HG03064 (cell line): ENCODE results near the gene SARDH.

Source experiments
- ATAC-seq: cut with Tn5 transposase; IDR thresholded peaks from one replicate; pipeline ENCODE4 v1.9.1; 2021; ENCODE audit warnings: low read depth; ENCODE audit not compliant: unreplicated experiment

The SARDH gene, protein sequence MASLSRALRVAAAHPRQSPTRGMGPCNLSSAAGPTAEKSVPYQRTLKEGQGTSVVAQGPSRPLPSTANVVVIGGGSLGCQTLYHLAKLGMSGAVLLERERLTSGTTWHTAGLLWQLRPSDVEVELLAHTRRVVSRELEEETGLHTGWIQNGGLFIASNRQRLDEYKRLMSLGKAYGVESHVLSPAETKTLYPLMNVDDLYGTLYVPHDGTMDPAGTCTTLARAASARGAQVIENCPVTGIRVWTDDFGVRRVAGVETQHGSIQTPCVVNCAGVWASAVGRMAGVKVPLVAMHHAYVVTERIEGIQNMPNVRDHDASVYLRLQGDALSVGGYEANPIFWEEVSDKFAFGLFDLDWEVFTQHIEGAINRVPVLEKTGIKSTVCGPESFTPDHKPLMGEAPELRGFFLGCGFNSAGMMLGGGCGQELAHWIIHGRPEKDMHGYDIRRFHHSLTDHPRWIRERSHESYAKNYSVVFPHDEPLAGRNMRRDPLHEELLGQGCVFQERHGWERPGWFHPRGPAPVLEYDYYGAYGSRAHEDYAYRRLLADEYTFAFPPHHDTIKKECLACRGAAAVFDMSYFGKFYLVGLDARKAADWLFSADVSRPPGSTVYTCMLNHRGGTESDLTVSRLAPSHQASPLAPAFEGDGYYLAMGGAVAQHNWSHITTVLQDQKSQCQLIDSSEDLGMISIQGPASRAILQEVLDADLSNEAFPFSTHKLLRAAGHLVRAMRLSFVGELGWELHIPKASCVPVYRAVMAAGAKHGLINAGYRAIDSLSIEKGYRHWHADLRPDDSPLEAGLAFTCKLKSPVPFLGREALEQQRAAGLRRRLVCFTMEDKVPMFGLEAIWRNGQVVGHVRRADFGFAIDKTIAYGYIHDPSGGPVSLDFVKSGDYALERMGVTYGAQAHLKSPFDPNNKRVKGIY

DNA sequence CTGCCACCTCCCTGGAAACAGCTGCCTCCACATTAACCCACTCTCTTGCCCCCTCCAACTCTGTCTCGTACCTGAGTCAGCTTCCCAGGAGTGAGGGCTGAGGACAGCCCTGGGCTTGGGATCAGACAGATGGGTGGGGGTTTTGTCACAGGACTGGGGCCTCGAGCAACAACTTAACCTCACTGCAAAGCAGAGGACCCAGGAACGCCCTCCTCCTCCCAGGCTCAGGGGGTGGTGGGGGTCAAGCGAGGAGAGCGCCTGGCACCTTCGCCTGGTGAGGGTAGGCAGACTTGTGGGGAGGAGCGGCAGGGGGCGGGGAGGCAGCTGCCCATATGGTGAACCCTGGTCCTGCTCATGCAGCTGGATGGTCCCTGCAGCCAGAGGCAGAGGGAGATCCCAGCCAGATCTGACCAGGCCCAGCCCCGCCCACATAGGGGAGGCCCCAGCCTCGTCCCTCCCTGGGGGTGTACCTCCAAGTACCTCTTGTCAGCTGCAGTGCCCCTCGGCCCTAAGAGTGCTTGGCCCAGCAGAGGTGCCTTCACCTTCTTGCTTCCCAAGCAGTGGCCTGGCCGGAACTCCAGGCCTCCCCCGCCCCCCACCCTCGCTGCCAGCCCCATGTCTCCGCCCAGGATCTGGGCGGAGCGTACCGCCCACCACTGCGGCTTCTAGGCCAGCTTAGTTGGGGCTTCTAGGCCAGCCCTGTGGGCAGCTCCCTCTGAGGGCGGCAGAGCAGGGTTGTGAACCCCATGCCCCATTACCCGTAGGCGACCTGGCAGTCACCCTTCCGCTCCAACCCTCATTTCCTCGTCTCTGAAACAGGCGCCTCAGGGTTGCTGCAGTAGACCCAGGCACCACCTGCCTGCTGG is at the start of gene SARDH:
SARDH (minus strand) TSS at position 579 of the 866 bp plus-strand sequence. CDS start 4,179 bp downstream, outside the sequence.
- no peak for ATAC-seq

DNA sequence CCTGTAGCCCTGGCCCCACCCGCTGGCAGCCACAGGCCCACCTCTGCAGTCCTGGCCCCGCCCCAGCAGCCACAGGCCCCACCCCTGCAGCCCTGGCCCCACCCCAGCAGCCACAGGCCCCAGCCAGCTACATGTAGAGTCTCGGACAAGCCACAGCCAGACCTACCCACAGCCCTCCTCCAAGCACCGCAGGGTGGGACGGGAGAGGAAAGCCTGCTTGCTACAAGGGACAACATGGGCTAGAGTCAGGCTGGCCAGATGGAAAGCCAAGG is 49.5 kb upstream of the SARDH start:
- no peak for ATAC-seq

DNA sequence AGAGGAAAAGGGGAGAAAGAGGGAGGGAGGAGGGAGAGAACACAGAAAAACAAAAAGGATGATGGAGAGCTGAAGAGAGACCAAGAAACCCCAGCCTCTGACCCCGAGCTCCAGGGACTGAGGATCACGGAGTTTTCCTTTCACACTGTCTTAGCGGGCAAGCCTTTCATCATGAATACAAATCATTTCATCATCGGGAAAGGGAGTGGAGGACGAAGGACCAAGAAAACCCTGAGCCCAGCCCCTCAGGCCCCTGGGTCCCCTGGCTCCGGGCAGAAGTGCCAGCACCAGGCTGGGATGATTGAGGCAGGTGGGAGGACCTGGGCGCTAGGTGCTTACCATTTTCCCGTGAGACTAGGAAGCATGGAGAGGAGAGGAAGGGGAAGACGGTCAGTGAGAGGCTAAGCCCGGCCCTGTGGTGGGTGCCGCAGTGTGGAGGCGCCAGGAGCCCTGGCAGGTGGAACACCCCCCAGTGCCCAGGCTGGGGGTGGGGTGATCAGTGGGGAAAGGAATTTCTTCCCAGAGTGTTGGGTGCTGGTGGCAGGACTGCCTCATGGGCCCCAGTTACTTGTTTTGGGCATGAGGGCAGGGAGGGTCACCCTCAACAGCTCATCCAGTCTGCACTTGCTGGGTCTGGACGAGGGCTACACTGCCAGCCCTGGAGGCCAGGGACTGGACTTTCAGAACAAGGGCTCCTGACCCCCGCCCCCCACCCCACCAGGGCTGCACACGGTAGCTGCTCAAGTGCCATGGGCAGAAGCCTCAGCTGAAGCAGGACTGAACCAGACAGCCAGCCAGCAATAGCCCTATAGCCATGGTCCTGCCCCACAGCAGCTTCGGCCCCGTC is 49.0 kb upstream of the SARDH start:
- ATAC-seq, result no peak

DNA sequence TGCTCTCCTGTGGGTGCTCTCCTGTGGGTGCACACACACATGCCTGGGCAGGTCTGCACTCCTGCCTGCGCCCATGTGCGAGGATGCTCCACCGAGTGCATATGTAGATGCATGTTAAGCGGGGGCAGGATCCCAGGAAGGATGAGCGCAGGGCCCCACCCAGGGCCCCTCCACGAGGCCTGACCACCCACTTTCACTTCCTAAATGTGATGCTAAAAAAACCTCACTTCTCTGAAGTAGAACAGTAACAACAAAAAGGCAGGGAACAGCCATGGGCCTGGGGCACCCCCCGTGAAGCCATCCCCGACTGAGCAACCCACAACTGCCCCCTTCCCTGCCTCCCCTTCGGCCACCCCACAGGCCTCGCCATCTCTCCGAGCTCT is 48.2 kb upstream of the SARDH start:
- ATAC-seq, result no peak

DNA sequence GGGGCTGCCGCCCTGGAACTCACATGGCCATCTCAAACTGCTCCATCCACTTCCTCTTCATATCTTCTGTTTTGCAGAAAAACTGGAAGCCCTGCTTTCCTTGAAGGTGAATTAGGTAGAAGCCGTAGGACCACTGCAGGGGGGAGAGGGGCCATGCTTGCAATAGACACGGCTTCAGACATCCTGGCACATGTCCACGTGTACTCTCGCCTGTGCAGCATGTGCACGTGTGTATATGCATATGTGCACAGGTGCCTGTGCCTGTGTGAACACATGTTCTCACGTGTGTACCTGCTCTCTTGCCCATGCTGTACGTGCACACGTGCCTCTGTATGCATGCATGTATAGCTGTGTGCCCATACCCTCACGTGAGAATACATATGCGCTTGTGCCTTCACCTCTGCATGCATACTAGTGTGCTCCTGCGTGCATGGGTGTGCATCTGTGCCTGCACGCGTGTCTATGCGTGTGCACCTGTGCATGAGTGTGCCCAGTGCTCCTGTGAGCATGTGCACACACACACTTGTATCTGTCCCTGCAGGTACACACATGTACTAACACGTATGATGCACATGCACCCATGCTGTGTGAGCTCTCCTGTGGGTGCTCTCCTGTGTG is 47.7 kb upstream of the SARDH start:
- ATAC-seq, result no peak

DNA sequence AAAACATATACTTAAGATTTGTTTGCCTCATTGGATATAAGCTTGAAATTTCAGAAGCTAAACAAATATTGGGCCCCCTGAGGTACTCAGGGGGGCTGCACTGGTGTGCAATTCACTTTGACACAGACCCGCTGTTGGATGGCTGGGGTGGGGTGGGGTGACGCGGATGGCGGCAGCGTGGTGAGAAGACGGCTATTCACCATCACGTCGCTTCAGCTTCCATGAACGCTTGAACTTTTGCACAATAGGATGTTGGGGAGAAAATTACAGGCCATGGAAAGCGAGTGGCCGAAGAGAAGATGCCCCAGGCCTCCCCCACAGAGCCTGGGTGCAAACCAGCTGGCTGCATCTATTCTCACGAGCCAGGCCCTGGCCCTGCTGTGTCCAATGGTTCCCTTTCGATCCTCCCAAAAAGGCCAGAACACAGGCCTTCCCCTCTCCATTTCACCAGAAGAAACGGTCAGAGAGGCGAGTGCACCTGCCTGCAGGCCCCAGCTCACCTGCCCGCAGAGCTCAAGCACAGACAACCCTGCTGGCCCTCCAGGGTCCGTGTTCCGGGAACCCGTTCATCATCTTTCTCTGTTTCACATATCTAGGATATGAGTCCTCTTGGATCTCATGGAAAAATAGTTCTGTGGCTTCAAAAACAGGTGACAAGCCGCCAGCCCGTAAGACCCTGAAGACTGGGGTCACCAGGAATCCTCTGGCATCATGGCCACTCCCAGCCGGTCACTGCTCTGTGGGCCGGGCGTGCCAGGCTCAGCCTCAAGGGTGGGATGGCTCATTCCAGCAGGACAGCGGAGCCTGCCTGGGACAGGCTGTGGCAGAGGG is 46.8 kb upstream of the SARDH start:
- no peak for ATAC-seq

DNA sequence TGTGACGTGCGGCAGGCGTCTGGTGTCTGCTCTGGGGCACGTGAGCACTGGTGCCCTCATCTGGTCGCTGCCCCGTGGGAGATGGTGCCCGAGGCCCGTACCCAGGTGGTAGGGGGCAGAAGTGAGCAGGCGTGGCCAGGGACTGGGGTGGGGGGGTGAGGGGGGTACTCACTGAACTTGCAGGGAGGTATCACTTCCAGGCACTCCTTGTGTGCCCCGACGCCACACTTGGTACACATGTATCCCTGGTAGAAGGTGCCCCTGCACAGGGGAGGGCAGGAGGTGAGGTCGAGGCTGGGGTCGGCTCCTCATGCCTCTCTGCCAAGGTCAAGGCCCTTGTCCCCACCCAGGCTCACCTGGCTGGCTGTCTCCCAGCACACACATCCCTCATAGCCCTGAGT is 45.2 kb upstream of the SARDH start:
- ATAC-seq, result no peak

DNA sequence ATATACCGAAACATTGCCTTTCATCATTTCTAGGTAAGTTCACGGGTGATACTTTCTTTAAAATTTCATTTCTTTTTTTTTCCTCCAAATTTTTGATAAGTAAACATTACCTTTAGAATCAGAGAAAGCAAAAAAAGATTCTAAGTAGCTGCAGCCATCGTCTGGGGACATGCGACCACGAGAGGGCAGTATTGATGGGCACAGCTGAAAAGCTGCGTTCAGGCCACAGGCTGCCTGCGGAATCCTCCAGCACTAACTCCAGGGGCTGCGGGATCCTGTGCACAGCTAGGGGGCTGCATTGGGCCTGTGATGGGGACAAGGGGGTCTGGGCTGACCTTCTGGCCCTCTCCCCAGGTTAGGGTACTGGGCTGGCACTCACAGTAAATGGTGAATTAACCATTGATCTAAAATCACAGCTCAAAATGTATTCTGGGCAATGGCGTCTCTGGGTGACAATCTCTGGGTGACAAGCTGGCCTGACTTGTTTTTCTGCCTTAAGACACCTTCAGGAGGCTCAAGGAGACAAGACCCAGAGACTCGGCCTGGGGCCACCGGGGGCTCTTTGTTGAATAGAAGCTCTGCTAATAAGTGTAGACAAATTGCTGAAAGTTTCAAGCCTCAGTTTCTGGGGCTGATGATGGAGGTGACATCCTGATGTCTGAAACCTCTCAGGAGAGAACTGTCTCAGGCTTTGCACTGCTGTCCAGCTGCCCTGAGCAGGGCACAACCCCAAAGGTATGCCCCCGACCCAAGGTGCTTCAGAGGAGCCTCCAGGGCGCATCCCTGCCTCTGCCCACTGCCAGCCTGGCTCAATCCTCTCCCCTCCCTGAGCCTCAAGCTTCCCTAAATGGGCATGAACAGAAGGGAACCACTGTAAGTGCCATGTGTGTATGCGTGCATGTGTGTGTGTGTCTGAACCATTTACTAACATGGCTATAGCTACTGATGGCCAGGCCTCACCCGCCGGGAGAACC is 44.3 kb upstream of the SARDH start:
- no peak for ATAC-seq

DNA sequence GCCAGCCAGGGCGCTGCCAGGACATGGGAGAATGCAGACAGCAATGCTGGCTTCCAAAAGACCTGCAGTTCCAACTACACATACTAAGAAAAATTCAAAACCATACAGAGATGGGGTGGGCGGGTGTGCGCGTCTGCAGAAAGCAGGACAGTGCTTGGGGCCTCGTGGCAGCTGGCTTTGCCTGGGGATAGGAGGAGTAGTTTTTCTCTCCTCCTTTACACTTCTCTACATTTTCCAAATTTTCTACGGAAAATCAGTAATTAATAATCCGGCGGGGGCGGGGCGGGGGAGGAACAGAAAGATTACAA is 43.6 kb upstream of the SARDH start:
- ATAC-seq, result no peak

DNA sequence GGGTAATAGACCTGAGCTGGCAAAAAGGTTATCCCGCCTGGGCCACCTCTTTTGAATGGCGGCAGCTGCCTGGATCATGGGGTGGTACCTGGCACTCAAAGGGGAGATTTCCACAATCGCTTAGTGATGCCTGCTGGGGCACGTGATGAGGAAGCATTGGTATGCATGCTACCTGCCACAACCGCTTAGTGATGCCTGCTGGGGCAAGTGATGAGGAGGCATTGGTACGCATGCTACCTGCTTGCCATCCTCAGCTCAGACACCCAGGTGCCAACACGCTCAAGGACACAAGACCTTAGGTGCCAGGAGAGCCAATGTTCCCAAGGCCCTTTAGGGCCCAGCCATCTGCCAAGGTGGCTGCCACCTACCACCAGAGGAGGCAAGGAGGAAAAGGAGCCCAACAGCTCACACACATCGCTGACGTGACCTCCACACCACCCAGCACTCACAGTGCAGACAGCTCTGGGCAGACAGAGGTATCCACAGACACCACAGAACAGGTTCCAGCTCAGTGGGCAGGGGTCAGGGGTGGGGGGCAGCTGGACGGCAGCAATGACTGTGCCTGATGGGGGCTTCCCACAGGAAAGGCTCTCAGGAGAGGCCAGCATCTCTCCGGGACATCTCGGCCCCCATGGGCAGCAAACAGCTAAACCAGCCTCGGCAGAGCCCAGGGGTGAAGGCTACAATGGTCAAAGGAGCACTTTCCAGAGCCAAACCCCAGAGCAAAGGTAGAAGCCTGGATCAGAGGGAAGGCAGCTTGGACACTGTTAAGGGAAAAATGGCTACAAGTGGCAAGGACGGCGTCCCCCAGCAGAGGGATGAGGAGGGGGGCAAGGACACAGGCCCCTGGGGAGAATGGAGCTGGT is 43.0 kb upstream of the SARDH start:
- ATAC-seq, result no peak

DNA sequence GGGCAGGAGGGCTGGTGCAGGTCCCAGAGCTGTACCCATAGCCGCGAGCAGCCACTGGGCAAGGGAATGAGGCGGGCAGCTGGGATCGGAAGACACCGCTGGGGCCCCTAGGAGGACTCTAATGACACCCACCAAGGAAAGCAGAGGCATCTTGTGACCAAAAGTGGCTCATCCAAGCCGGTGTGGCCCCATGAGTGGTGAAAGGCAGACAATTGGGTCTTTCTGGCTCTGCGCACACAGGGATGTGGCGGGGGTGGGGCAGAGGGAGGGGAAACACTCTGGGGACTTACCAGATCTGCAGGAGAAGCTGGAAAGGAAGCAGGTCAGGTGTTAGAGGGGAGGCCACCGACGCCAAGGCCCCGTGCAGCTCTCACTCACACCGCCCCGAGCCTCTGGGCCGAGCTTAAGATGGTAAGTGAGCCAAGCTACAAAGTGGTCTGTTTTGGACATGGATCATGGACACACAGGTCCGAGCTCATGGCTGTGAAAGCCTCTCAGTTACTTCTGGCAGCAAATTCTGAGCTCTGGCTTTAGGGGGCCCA is 42.3 kb upstream of the SARDH start:
- ATAC-seq, result no peak

DNA sequence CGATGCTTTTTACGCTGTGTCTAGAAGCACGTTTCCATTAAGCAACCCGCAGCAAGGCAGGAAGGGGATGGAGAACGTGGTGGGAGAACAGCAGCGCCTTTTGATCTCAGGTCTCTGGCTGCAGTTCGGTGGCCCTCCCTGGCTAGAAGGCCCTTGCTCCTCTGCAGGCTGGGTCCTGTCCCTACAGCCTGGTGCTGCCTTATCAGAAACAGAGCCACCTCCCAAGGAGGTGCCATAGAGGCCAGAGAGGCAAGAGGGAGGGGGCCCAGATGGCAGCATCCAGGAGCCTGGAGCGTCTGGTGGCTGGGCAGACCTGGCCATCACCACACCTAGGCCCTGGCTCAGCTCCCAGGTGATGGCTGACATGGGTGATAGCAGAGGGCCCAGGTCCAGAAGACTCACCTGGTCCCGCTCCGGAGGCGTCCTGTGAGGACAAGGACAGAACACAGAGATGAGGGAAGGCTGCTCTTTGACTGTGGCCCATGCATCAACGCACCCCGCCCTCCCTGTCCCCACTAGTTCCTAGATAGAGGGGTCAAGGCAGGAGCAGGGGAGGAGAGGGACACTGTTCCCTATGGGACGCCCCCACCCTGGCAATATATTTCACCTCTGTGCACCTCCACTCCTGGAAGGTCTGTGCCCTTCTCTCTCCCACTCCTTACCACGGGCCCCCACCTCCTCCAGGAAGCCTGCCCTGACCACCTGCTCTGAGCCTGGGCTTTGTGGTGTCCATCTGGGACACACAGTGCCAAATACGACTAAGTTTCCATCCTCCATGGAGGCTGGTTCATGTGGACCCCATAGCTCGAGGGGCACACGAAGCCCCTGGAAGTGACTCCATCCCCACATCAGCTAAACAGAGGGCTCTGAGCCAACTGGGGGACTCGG is 41.6 kb upstream of the SARDH start:
- no peak for ATAC-seq

DNA sequence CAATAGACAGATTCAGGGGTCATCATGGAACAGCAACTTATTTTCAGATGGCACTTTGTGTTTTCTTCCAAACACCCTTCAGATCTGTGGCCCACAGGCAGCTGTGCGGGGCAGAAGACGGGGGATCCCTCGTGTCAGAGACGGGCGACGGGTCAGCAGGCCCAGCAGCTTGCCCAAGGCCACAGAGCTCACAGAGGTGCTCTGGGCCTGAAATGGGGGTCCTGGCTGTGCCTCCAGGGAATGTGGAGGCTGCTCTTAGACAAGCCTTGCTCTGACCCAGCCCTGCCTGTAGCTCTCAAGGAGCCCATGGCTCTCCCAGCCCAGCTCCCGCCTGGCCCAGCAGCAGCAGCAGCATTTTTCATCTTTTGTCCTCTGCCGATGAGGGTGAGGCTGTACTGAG is 40.9 kb upstream of the SARDH start:
- no peak for ATAC-seq

DNA sequence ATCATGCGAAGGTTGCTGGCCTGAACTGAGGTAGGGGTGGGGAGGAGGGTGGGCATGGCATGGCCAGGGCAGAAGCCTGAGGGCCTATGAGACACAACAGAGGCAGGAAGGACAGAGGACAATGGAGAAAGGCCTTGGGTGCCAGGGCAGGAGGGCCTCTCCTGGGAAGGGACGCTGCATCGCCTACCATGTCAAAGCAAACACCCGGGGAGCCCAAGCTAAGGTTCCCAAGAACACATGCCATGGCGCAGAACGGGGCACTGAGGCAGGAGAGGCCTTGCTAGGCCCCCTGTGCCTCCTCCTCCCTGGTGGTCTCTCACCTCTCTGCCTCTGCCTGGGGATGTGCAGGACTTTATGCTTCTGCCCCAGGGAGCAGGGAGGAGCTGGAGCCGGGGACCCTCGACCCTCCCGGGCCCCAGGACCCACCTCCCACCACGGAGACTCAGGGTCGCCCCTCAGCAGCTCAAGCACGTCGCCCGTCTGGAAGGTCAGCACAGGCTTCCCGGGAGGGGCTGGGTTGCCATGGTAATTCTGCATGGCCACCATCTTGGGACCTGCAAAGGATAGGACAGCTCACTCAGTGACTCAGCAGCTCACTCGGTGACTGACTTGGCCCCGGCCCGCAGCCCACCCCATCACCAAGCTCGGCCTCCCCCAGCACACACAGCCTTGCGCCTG is 40.3 kb upstream of the SARDH start:
- ATAC-seq, result no peak

DNA sequence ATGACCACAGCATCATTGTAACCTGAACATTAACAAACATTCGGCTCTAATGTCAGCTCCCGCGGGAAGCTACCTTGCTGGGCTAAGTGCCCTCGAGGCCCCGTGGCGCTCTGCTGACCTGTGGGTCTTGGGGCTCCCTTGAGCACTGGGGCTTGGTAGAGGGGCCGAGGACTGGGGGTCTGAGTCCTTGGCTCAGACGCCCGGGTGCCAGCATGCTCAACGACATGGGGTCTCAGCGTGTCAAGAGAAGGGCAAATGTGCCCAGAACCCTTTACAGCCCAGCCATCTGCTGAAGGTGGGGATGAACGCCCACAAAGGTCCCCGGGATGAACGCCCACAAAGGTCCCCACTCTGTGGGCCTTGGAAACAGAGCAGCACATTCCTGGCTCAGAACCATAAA is 39.7 kb upstream of the SARDH start:
- ATAC-seq, result no peak
